HCT116 (cell line): Measurements from ENCODE around the gene U2AF2. TPM values are rescaled to one million over a fixed set of nuclear protein-coding genes. Genes with fewer than 3 reads are reported as not detected.

ENCODE experiments used
- ATAC-seq: fragments of 200-7000 bp; cut with Tn5 transposase; 2 replicates; pipeline ENCODE4 v1.9.1; 2020; ENCODE audit warnings: mild to moderate bottlenecking, moderate library complexity
- BruUV-seq: library from RNA; stranded (reverse); fragments of 400-500 nt; replicated peaks from 2 replicates; lab custom pipeline; 2021; lab: Mats Ljungman, UMichigan
- CTCF ChIA-PET: fragments of 300-600 bp; sonication (Branson Sonifier 250); formaldehyde crosslinking; loops from one replicate; lab custom pipeline; 2021; ENCODE audit warnings: antibody characterized with exemption; lab: Charles Lee
- POLR2A ChIA-PET: fragments of 300-600, 350-600 bp; sonication (Branson Sonifier 250); formaldehyde crosslinking; loops from one replicate; lab custom pipeline; 2021; ENCODE audit warnings: antibody characterized with exemption; lab: Charles Lee
- RAD21 ChIA-PET, 2 experiments: fragments of 300-600 bp; sonication (Branson Sonifier 250); formaldehyde crosslinking; loops; one replicate each; lab custom pipeline; 2023; ENCODE audit warnings: low total read pairs in 2 of 2; ENCODE audit not compliant: uncharacterized antibody in 2 of 2, unreplicated experiment in 2 of 2, low non-redundant PET in 1 of 2; lab: Charles Lee
- DNase-seq: peaks from one replicate; pipeline ENCODE4 v3.0.0-alpha.2; 2010; ENCODE audit warnings: low read depth, low spot score
- H2AFZ ChIP-seq: fragments of 200-600 bp; shearing (Covaris generic), sonication (generic); 2 replicates; pipeline ENCODE4 v1.6.1; 2017; ENCODE audit warnings: low read depth, mixed run types, mixed read lengths, antibody characterized with exemption, low read length; ENCODE audit not compliant: poor library complexity, severe bottlenecking
- H3K27ac ChIP-seq: 2 replicates; pipeline ENCODE4 v1.5.1; 2012; ENCODE audit warnings: low read depth, low read length
- H3K27me3 ChIP-seq: fragments of 200-600 bp; sonication (generic); 2 replicates; pipeline ENCODE4 v1.6.1; 2016; ENCODE audit warnings: mixed run types, low read length, mixed read lengths; ENCODE audit not compliant: insufficient read depth
- H3K36me3 ChIP-seq, 2 experiments: fragments of 200-500 bp in 1 of 2; fragments of 200-600 bp in 1 of 2; sonication (Bioruptor generic) in 1 of 2; sonication (generic) in 1 of 2; 2 replicates each; pipeline versions ENCODE4 v1.5.1 to v1.6.1; 2014 to 2016; ENCODE audit warnings: low read length in 2 of 2, inconsistent platforms in 1 of 2, mixed read lengths in 1 of 2, mixed run types in 1 of 2; ENCODE audit not compliant: insufficient read depth in 2 of 2, control insufficient read depth in 1 of 2
- H3K4me1 ChIP-seq, 2 experiments: fragments of 200-600 bp in 1 of 2; sonication (generic) in 1 of 2; 2 replicates each; pipeline versions ENCODE4 v1.5.1 to v1.6.1; 2012 to 2017; ENCODE audit warnings: low read length in 2 of 2, inconsistent platforms in 1 of 2, mild to moderate bottlenecking in 1 of 2, mixed read lengths in 1 of 2, mixed run types in 1 of 2, moderate library complexity in 1 of 2; ENCODE audit not compliant: insufficient read depth in 2 of 2, control insufficient read depth in 1 of 2
- H3K4me2 ChIP-seq: fragments of 200-600 bp; sonication (generic); 2 replicates; pipeline ENCODE4 v1.6.1; 2017; ENCODE audit warnings: mixed run types, low read length, mixed read lengths
- H3K4me3 ChIP-seq, 2 experiments: fragments of 200-600 bp in 1 of 2; sonication (generic) in 1 of 2; replicated peaks in 1 of 2; 2 replicates each; pipeline ENCODE4 v1.5.1; 2011 to 2016; ENCODE audit warnings: low read length in 2 of 2, control low read depth in 1 of 2, low read depth in 1 of 2, mild to moderate bottlenecking in 1 of 2, mixed read lengths in 1 of 2, mixed run types in 1 of 2
- H3K79me2 ChIP-seq: fragments of 200-600 bp; sonication (generic); 2 replicates; pipeline ENCODE4 v1.6.1; 2017; ENCODE audit warnings: mild to moderate bottlenecking, mixed run types, low read length, moderate library complexity, mixed read lengths; ENCODE audit not compliant: insufficient read depth
- H3K9ac ChIP-seq: fragments of 200-600 bp; sonication (generic); 2 replicates; pipeline ENCODE4 v1.6.1; 2016; ENCODE audit warnings: low read length, mixed read lengths
- H3K9me2 ChIP-seq: fragments of 200-600 bp; sonication (generic), shearing (Covaris generic); 2 replicates; pipeline ENCODE4 v1.6.1; 2017; ENCODE audit warnings: mixed run types, mild to moderate bottlenecking, moderate library complexity; ENCODE audit not compliant: insufficient read depth
- H3K9me3 ChIP-seq, 2 experiments: fragments of 200-500 bp in 1 of 2; fragments of 200-600 bp in 1 of 2; sonication (Bioruptor generic) in 1 of 2; sonication (generic) in 1 of 2; 2 replicates each; pipeline ENCODE4 v1.6.1; 2014 to 2017; ENCODE audit warnings: low read length in 2 of 2, mixed read lengths in 2 of 2, inconsistent platforms in 1 of 2, low read depth in 1 of 2, mild to moderate bottlenecking in 1 of 2, mixed run types in 1 of 2, moderate library complexity in 1 of 2; ENCODE audit not compliant: control insufficient read depth in 1 of 2, insufficient read depth in 1 of 2
- H4K20me1 ChIP-seq: fragments of 200-600 bp; sonication (generic), shearing (Covaris generic); 2 replicates; pipeline ENCODE4 v1.6.1; 2017; ENCODE audit warnings: mixed run types, mild to moderate bottlenecking, moderate library complexity; ENCODE audit not compliant: insufficient read depth
- CBX3 ChIP-seq: IDR thresholded peaks from 2 replicates; pipeline ENCODE4 v1.6.1; 2012; ENCODE audit warnings: low read depth
- CEBPB ChIP-seq: IDR thresholded peaks from 2 replicates; pipeline ENCODE4 v1.6.1; 2012; ENCODE audit warnings: low read depth
- ELF1 ChIP-seq: IDR thresholded peaks from 2 replicates; pipeline ENCODE4 v1.6.1; 2012; ENCODE audit warnings: low read depth, borderline replicate concordance
- FOSL1 ChIP-seq: IDR thresholded peaks from 2 replicates; pipeline ENCODE4 v1.6.1; 2012; ENCODE audit warnings: low read depth
- JUND ChIP-seq: IDR thresholded peaks from 2 replicates; pipeline ENCODE4 v1.6.1; 2012
- RAD21 ChIP-seq: IDR thresholded peaks from 2 replicates; pipeline ENCODE4 v1.6.1; 2012; ENCODE audit warnings: low read depth, mild to moderate bottlenecking
- SRF ChIP-seq: IDR thresholded peaks from 2 replicates; pipeline ENCODE4 v1.6.1; 2012; ENCODE audit warnings: low read depth
- YY1 ChIP-seq: IDR thresholded peaks from 2 replicates; pipeline ENCODE4 v1.6.1; 2011; ENCODE audit warnings: low read length, low read depth, moderate library complexity, mild to moderate bottlenecking; ENCODE audit not compliant: insufficient replicate concordance; ENCODE audit errors: extremely low read depth
- ZNF274 ChIP-seq: fragments of 200-500 bp; sonication (Bioruptor generic); IDR thresholded peaks from 2 replicates; pipeline ENCODE4 v1.6.1; 2014; ENCODE audit warnings: mild to moderate bottlenecking, low read depth, low read length, inconsistent platforms
- intact Hi-C: fragments of 100-400 bp; cut with micrococcal nuclease; formaldehyde crosslinking; loops from 2 replicates; pipeline ENCODE4 v1.10.0; 2022
- total RNA-seq: library from RNA; stranded (reverse); gene quantifications from one replicate; pipeline ENCODE4 v1.2.1, GENCODE V29; 2021; ENCODE audit not compliant: unreplicated experiment
- TF ChIP-seq, protein P1 (sequence below): IDR thresholded peaks from 2 replicates; pipeline ENCODE4 v1.6.1; 2011; ENCODE audit warnings: mild to moderate bottlenecking, low read length, moderate library complexity; ENCODE audit not compliant: insufficient replicate concordance; ENCODE audit errors: extremely low read depth
- TF ChIP-seq, protein P2 (sequence below): IDR thresholded peaks from 2 replicates; pipeline ENCODE4 v1.6.1; 2012
- TF ChIP-seq, protein P3 (sequence below): IDR thresholded peaks from 2 replicates; pipeline ENCODE4 v1.6.1; 2012; ENCODE audit warnings: low read depth
- TF ChIP-seq, protein P4 (sequence below): IDR thresholded peaks from 2 replicates; pipeline ENCODE4 v1.6.1; 2012

U2AF2 gene
- total RNA-seq, 1 experiment from 2014 or later: 259 TPM

DNA sequence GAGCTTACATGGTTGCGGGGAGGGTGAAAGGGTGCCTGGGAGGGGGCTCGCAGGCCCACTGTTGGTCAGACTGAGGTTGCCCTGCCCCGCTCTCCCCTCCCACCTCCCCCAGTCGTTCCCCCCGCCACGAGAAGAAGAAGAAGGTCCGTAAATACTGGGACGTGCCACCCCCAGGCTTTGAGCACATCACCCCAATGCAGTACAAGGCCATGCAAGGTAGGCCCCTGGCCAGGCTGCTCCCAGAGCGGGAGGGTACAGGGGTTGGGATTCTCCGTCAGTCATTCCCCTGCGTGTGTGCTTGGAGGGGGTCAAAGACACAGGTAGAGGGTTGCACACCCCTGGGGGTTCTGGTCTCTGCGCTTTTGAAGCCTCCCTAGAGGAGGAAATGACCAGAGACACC, 5.6 kb downstream of the U2AF2 start:
- Histone ChIP-seq H2AFZ (no peak overlapping the region), H3K36me3 (peaks cover 48 to 57% of the 10 kb centered on the region in 2 experiments; a peak in 3 of 4 replicates), H3K4me1 (peaks cover 13 to 19% of the 10 kb centered on the region in 2 experiments; a peak in 3 of 4 replicates), H3K9ac (no peak overlapping the region), H4K20me1 (no peaks in the 10 kb centered on the region; the same call in 1 of the 2 replicates), H3K79me2 (peaks cover 99% of the 10 kb centered on the region), H3K27ac (no peak overlapping the region), H3K4me2 (no peak overlapping the region), H3K9me2 (no peaks in the 10 kb centered on the region), H3K27me3 (no peaks in the 10 kb centered on the region), H3K9me3 (no peaks in the 10 kb centered on the region), H3K4me3 (no peak overlapping the region)
- ATAC-seq: no peak
- no peak for DNase-seq
- ChIA-PET RAD21 (no interaction called here), POLR2A (no interaction called here), CTCF (no interaction called here)
- intact Hi-C loops: no loop called here
- BruUV-seq: no TSS peak
- TF ChIP-seq SRF (no peak), RAD21 (no peak), JUND (no peak), YY1 (no peak), FOSL1 (no peak), ZNF274 (no peak)

DNA sequence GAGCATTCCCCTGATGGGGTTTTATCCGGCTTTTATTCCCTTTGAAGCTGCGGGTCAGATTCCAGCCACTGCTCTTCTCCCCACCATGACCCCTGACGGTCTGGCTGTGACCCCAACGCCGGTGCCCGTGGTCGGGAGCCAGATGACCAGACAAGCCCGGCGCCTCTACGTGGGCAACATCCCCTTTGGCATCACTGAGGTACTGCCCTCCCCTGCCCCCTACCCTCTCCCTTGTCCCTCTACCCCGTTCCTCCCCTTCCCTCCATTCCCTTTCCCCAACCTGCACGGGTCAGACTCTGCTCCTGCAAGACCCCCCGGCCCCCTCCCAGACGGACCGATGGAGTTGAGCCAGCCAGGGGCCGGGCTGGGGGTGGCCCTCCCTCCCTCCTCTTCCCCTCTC, 6.2 kb downstream of the U2AF2 start:
- H3K27me3 ChIP-seq: no peaks in the 10 kb centered on the region
- H3K4me1 ChIP-seq: peaks cover 13 to 21% of the 10 kb centered on the region in 2 experiments; a peak in 3 of 4 replicates
- no peaks in the 10 kb centered on the region for H3K9me2 ChIP-seq
- ATAC-seq: no peak
- no peak overlapping the region for H3K27ac ChIP-seq
- H3K4me3 ChIP-seq: no peak overlapping the region
- no TSS peak for BruUV-seq
- POLR2A ChIA-PET: no interaction called here
- CTCF ChIA-PET: no interaction called here
- H4K20me1 ChIP-seq: no peaks in the 10 kb centered on the region; the same call in 1 of the 2 replicates
- intact Hi-C loops: no loop called here
- DNase-seq: no peak
- TF ChIP-seq, protein P1, sequence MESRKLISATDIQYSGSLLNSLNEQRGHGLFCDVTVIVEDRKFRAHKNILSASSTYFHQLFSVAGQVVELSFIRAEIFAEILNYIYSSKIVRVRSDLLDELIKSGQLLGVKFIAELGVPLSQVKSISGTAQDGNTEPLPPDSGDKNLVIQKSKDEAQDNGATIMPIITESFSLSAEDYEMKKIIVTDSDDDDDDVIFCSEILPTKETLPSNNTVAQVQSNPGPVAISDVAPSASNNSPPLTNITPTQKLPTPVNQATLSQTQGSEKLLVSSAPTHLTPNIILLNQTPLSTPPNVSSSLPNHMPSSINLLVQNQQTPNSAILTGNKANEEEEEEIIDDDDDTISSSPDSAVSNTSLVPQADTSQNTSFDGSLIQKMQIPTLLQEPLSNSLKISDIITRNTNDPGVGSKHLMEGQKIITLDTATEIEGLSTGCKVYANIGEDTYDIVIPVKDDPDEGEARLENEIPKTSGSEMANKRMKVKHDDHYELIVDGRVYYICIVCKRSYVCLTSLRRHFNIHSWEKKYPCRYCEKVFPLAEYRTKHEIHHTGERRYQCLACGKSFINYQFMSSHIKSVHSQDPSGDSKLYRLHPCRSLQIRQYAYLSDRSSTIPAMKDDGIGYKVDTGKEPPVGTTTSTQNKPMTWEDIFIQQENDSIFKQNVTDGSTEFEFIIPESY: no peak
- TF ChIP-seq CEBPB: no peak
- TF ChIP-seq, protein P2, sequence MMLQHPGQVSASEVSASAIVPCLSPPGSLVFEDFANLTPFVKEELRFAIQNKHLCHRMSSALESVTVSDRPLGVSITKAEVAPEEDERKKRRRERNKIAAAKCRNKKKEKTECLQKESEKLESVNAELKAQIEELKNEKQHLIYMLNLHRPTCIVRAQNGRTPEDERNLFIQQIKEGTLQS: no peak
- TF ChIP-seq, protein P3, sequence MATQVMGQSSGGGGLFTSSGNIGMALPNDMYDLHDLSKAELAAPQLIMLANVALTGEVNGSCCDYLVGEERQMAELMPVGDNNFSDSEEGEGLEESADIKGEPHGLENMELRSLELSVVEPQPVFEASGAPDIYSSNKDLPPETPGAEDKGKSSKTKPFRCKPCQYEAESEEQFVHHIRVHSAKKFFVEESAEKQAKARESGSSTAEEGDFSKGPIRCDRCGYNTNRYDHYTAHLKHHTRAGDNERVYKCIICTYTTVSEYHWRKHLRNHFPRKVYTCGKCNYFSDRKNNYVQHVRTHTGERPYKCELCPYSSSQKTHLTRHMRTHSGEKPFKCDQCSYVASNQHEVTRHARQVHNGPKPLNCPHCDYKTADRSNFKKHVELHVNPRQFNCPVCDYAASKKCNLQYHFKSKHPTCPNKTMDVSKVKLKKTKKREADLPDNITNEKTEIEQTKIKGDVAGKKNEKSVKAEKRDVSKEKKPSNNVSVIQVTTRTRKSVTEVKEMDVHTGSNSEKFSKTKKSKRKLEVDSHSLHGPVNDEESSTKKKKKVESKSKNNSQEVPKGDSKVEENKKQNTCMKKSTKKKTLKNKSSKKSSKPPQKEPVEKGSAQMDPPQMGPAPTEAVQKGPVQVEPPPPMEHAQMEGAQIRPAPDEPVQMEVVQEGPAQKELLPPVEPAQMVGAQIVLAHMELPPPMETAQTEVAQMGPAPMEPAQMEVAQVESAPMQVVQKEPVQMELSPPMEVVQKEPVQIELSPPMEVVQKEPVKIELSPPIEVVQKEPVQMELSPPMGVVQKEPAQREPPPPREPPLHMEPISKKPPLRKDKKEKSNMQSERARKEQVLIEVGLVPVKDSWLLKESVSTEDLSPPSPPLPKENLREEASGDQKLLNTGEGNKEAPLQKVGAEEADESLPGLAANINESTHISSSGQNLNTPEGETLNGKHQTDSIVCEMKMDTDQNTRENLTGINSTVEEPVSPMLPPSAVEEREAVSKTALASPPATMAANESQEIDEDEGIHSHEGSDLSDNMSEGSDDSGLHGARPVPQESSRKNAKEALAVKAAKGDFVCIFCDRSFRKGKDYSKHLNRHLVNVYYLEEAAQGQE: no peak
- no peak for TF ChIP-seq ELF1
- TF ChIP-seq, protein P4, sequence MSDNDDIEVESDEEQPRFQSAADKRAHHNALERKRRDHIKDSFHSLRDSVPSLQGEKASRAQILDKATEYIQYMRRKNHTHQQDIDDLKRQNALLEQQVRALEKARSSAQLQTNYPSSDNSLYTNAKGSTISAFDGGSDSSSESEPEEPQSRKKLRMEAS: no peak
- no peak for TF ChIP-seq FOSL1
- no peak for TF ChIP-seq CBX3
- H2AFZ ChIP-seq: no peak overlapping the region
- RAD21 ChIA-PET: no interaction called here
- peaks cover 99% of the 10 kb centered on the region for H3K79me2 ChIP-seq
- H3K9ac ChIP-seq: no peak overlapping the region
- no peaks in the 10 kb centered on the region for H3K9me3 ChIP-seq
- H3K36me3 ChIP-seq: peaks cover 48 to 60% of the 10 kb centered on the region in 2 experiments; a peak in 3 of 4 replicates
- H3K4me2 ChIP-seq: no peak overlapping the region
